Measurements from ENCODE around the gene PFN3. TPM values are rescaled to one million over a fixed set of nuclear protein-coding genes. Genes with fewer than 3 reads are reported as not detected.

Gene PFN3
- total RNA-seq, 1 donor from 2014 or later = not detected

- no peak for DNase-seq (ENCODE audit: low spot score, unreplicated experiment)
- H3K27me3 Mint-ChIP-seq = peaks cover 11% of the 10 kb centered on the region
- H3K36me3 Mint-ChIP-seq (ENCODE audit: insufficient read depth) = no peaks in the 10 kb centered on the region
- H3K9me3 Mint-ChIP-seq (ENCODE audit: low read depth) = no peaks in the 10 kb centered on the region
- H3K4me3 Mint-ChIP-seq (ENCODE audit: low read depth) = peak overlapping the region; percentile 75
- H3K27ac Mint-ChIP-seq = no peak overlapping the region
- no peak for TF ChIP-seq CTCF (IDR thresholded peaks at IDR 0.05; ENCODE audit: unreplicated experiment)
- H3K4me1 Mint-ChIP-seq (ENCODE audit: low read depth) = peaks cover 10% of the 10 kb centered on the region
Measured at GRCh38 chr5:177371120-177372033, 29.1 kb downstream of the PFN3 start.

GRCh38 chr5:177370488-177371119 lies 29.9 kb downstream of the PFN3 start:
- Mint-ChIP-seq H3K9me3 (ENCODE audit: low read depth) (no peaks in the 10 kb centered on the region), H3K4me3 (ENCODE audit: low read depth) (peak overlapping the region; percentile 55), H3K36me3 (ENCODE audit: insufficient read depth) (no peaks in the 10 kb centered on the region), H3K4me1 (ENCODE audit: low read depth) (peaks cover 13% of the 10 kb centered on the region), H3K27ac (no peak overlapping the region), H3K27me3 (peaks cover 11% of the 10 kb centered on the region)
- peak; percentile 58 for TF ChIP-seq CTCF (IDR thresholded peaks at IDR 0.05; ENCODE audit: unreplicated experiment)
- peak; percentile 87 for DNase-seq (ENCODE audit: low spot score, unreplicated experiment)

- TF ChIP-seq CTCF (IDR thresholded peaks at IDR 0.05; ENCODE audit: unreplicated experiment) = no peak
- DNase-seq (ENCODE audit: low spot score, unreplicated experiment) = no peak
- Mint-ChIP-seq H3K9me3 (ENCODE audit: low read depth) (no peaks in the 10 kb centered on the region), H3K36me3 (ENCODE audit: insufficient read depth) (no peaks in the 10 kb centered on the region), H3K4me3 (ENCODE audit: low read depth) (no peak overlapping the region), H3K27ac (no peak overlapping the region), H3K4me1 (ENCODE audit: low read depth) (peaks cover 13% of the 10 kb centered on the region), H3K27me3 (peaks cover 11% of the 10 kb centered on the region)
Measured at GRCh38 chr5:177369645-177370440, 30.6 kb downstream of the PFN3 start.

- peak; percentile 59 for TF ChIP-seq CTCF (IDR thresholded peaks at IDR 0.05; ENCODE audit: unreplicated experiment)
- Mint-ChIP-seq H3K36me3 (ENCODE audit: insufficient read depth) (no peaks in the 10 kb centered on the region), H3K27me3 (peaks cover 11% of the 10 kb centered on the region), H3K4me1 (ENCODE audit: low read depth) (peaks cover 13% of the 10 kb centered on the region), H3K27ac (no peak overlapping the region), H3K4me3 (ENCODE audit: low read depth) (peak overlapping the region; percentile 25), H3K9me3 (ENCODE audit: low read depth) (no peaks in the 10 kb centered on the region)
- no peak for DNase-seq (ENCODE audit: low spot score, unreplicated experiment)
Measured at GRCh38 chr5:177368869-177369644, 31.4 kb downstream of the PFN3 start.

Data from progenitor cell of endocrine pancreas (in vitro differentiated cells).